DMS114 treated with DMSO at 0.1 percent for 48 hours (cell line): Measurements from ENCODE around the gene CPA1.

Source experiments
- DNase-seq: peaks from one replicate; lab custom pipeline; 2025; ENCODE audit not compliant: unreplicated experiment; lab: John Stamatoyannopoulos, UW

The CPA1 gene

DNA sequence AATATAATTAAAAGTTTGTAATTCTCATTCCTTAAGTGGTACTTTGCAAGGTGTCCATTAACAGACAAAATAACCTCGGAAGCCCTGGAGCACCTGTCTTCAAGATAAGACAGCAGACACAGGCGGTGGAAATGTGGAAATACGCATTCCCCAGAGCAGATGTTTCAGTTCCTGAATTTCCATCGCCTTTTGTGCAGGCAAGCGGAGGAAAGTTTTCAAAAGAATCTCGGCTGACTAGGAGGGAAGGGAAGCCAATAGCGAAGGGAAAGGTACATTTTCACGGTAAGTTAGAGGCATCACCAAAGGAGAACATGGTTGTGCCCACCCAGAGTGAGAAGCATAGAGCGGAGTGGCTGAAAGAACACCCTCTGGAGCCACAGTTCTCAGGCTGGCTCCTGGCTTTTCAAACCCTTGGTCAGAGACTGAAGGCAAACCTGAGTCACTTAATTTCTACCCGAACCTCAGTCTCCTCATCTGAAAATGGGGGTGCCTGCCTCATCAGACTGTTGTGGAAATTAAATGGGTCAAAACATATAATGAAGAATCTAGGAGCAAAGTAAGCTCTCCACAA lies 13.6 kb downstream of the CPA1 start:
- DNase-seq: no peak

DNA sequence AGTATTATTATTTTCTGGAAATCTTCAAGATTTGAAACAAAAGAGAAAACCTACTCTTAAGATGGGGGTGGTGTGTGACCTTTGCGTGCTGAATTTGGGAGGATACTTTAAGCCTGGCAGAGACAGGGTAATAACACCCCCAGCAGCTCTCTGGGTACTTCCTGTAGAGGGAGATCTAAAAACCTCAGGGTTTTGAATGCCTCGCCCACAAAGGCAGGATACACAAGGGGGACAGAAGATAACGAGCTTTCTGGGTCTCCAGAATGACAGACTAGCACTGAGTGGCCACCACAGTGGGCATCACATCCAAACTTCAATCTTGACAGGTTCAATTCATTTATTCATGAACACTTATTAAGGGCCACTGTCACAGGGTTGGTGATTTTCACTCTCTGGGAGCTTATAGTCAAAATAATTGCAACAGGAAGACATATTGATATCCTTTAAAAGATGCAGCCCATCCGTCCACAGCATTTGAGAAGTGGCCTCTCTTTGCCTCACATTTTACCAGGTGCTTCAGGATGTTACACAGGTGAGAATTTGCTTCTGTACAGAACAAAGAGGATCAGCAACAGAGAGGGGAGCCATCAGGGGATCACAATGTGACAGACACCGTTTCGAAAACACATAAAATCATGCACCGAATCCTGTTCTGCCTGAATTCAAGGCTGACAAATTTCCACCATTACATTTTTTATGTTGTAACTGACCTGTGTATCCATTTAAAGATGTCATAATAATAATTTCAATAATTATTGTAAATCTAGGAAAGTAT lies 14.3 kb downstream of the CPA1 start:
- no peak for DNase-seq

DNA sequence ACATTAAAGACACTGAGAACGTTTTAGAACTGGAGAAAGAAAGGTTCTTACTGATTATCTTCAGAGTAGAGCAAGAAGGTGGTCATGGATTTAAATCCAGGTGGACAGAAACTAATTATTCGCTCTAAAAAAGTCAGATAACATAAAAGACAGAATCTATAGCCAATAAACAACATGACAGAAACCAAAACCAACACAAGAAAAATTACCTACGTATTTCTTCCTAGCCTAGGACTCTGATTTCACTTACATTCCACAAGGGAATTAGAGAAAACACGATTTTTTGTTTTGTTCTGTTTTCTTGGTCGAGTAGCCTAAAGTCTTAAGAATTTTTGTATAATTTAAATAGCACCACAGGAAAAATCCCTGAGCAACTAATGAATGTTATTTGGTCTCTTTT lies 15.1 kb downstream of the CPA1 start:
- no peak for DNase-seq

DNA sequence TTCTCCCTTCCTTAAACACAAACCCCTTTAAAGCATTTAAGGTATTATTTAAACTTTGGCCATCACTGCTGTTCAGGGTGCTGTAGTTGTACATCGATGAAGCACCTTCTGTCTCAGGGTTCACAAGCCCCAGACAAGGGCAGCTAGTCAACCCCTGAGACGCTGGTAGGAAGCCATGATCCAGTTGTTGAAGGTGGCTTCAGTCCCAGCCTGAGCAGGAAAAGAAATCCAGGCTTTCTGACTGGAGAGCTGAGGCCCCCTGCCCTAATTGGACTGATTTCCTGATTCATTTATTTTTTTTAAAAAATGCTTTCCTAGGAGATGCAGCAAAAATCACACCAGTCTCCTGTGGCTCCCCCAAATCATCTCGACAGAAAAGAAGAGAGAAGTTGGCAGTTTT lies 15.8 kb downstream of the CPA1 start:
- no peak for DNase-seq

DNA sequence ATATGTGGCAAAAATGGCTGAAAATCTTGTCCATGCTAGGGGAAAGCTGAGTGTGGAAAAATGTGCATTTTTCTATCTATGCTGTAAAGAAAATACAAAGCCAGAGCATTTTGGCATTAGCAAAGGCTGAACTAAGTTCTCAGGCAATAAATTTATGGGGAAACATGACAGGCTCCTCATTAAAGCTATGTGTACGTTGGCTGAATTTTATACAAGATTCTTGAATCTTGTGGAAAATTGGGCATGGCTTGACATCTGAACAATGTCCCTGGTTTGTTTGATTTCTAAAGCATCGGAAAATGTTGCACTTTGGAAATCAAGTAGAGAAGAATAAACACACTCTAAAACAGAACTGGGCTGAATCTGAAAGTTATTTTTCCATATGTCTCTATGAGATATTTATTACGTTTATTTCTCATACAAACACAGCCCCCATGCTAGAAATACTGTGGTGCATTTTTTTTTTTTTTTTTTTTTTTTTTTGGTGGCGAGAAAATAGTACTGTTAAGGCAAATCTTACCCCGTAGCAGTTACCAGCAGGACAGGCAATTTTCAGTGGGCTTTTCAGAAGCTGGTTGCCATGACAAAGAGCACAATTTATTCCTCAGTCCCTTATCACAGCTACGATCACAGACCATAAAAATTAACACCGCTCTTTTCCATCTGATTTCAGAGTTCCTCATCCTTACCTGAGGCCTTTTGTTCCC lies 16.9 kb downstream of the CPA1 start:
- DNase-seq: no peak

DNA sequence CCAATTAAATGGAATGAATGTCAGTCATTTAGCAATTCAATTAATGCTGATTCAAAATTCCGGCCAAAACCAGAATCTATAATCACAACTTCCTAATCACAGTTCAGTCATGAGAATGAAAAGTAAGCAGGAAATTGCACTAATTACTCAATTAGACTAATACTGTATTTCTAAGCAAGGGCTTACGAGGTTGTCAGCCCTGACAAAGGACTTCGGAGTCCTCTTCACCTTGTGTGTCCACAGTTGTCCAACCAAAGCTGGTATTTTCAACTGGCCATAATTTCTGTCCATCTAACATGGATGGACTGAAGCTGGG lies 17.4 kb downstream of the CPA1 start:
- no peak for DNase-seq

DNA sequence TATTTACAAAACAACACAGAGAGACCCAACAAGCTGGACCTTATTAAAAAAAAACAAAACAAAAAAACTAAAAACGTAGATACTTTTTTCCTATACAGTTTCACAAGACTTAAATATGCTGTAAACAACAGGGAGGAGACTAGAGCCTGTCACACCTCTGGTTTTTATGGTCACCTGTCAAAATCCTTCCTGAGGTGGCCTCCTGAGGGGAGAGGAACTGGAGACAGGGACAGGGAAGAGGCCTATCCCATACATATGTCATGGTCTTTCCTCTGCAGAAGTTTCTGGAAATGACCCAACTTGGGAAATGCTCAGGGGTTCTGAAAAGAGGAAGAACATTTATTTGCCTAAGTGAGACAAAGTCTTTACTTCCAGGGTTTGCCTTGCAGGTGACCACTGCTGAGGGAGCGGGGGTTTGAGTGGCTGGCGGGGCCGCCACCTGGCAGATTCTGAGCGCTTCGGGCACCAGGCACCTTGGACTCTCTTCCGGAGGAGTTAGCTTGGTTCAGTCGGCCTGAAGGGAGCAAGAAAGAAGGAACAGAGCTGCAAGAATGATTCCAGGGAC lies 18.3 kb downstream of the CPA1 start:
- DNase-seq: no peak

DNA sequence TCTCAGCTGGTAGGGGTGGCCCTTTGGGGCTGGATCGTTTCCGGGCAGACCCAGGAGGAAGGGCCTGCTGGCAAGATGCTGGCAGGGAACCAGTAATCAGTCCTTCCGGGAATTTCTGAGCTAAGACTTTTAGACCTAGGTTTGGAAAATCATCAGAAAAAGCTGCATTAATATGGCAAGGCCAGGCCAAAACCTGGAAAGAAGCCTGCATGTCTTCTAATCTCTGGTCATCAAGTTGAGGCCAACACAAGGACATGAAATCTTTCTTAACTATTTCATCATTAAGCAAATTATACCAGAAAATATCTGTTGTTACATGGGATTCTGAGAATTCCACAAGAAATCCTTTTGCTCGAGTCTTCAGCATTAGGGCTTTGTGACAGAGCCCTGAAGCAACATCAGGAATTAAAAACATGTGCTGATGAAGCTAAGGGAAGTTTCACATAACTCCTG lies 19.9 kb downstream of the CPA1 start:
- no peak for DNase-seq

DNA sequence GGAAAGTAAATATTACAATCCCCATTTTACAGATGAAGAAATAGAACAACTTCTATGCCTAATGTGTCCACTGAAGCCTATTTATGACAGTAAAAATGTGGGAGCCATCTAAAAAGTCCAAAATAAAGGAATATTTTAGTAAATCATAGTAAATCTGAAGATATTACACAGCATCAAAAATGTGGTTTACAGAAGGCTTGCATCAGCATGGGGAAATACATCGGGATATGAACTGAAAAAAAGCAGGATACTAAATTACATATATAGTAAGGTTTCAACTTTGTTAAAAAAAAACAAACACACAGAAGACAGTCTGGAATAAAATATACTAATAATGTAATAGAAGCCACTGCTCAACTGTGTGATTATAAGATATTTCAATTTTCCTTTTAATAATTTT lies 20.8 kb downstream of the CPA1 start:
- DNase-seq: no peak

DNA sequence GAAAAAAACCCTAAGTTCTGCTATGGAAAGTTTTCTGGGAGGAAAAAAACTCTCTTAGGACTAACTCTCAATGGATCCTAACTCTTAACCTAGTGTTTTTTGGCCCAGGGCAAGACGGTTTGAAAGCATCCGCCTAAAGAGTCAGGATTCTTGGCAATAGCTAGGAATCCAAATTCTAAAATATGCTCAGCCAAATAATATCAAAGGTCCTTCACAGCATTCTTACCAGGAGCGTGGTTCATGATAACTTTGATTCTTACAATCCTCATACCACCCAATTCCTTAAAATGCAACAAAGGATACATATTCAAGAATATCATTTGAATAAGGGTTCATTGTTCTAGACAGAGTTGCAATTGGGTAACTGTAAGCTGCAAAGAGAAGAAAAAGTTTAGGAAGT lies 21.3 kb downstream of the CPA1 start:
- no peak for DNase-seq

DNA sequence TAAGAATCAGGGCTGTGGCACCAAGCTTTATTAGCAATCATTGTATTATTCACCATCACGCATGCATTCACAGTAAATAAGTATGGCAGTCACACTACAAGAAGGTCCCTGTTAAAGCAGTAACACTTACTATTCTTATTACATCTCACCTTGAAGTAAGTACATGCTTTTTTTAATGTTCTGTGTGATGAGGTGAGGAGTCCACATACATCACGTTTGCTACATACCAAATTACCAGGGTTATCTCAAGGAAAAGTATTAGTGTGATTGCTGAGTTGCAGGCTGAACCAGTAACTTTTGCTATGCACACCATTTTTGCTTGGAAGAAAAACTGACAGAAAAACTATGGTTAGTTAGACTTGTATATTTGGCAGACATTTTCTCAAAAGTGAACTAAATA lies 24.7 kb downstream of the CPA1 start:
- DNase-seq: no peak

DNA sequence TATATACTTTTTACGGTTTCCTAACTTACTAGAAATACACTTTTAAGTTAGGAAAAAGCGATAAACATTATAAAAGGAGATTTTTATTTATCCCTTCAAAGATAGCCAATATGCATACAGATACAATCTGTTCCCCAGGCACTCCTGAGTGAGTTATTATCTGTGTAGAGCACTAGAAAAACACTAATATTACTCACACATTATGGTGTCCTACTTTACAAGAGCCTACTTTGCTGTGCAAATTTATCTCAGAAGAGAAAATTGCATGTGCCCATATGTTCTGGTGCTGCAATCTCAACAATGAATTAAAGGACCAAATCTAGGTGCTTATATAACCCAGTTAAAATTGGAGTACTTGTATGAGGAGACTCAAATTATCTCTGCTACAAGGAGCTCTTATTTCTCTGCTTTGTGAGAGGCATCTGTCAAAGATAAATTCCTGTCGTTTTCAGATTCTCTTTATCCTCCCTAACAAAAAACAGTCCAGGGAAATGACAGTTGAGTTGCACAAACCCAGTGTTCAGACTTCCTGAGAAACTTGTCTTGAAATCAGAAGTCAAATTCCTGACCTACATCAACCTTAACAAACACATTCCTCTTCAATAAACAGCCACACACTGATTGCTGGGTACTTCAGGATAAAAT lies 28.9 kb downstream of the CPA1 start:
- no peak for DNase-seq

DNA sequence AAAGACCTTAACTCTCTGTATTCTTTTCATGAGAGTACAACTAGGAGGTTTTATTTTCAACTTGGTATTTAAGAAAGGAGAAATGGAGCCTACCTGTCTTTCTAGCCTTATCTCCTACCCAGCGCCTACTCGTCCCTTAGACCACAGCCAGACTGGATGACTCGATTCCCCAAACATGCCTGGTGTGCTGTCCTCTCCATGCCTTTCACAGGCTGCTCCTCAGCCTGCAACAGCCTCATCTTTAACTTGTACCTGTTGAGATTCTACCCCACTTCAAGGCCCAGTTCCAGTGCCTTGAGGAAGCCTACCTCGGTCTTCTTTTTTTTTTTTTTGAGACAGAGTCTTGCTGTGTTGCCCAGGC lies 29.4 kb downstream of the CPA1 start:
- no peak for DNase-seq

DNA sequence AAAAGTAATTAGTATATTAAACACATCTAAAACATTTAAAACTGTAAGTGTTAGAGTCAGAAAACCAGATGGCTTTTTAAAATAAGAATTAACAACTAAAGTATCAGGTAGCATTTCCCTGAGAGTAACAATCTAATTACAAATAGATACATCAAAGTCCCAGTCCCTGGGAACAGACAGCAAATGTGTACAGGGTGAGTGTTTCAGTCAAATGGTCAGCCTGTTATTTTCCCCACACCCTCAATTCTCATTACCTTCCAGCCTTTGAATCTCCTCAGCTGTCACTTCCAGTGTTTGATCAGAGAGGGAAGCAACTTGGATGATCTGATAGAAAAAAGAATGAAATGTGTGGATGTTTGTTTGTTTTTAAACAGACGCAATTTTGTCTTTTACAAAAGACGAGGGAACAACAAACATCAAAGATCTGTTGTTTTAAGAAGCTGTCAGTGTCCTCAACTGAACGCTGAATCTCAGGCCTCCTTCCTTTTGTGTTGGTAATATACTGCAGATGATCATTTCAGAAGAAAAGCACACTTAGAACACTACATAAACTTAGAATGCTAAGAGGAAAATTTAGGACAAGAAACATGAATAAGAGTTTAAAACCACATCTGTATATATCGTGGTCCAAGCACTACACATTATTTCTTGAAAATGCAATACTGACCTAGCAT lies 30.7 kb downstream of the CPA1 start:
- no peak for DNase-seq

DNA sequence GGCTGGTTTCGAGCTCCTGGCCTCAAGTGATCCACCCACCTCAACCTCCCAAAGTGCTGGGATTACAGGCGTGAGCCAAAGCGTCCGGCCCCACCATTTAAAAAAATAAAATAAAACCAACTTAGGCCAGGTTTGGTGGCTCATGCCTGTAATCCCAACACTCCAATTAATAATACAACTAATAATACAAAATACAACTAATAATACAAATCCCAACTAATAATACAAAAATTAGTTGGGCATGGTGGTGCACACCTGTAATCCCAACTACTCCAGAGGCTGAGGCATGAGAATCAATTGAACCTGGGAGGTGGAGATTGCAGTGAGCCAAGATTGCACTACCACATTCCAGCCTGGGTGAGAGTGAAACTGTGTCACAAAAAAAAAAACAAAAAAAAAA lies 32.9 kb downstream of the CPA1 start:
- DNase-seq: no peak

DNA sequence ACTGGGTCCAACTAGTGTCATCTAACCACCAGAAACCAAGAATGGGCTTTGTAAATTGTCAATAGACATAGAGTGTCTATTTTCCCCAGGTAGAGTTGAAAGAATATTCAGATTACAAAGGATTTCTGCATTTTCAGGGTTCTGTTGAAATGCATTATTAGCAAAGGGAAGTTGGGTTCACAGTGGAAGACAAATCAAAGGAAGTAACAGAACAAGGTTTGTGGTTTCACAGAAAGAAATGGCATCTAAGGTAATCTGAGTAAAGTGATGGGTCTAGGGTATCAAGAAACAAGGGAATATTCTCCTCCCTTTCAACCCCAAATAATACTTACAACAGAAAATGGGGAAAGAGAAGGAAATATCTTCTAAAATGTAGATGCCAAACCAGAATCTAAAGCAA lies 34.7 kb downstream of the CPA1 start:
- DNase-seq: no peak

DNA sequence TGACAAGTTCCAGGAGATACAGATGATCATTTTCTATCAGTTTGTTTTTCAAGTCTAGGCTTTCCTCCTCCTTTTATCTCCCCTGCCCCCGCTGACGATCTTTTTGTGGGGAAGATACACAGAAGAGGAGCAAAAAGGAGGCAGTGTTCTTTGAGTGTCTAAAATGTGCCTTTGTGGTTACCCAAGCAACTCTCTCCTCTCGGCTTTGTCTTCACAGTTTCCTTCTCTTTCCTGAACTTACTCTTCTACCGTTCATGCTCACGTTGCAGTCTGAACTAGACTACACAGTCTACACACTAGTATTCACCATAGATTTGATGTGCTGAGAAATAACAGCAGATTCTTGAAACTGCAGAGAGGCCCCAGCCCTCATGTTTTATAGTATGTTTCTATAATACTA lies 36.9 kb downstream of the CPA1 start:
- no peak for DNase-seq

DNA sequence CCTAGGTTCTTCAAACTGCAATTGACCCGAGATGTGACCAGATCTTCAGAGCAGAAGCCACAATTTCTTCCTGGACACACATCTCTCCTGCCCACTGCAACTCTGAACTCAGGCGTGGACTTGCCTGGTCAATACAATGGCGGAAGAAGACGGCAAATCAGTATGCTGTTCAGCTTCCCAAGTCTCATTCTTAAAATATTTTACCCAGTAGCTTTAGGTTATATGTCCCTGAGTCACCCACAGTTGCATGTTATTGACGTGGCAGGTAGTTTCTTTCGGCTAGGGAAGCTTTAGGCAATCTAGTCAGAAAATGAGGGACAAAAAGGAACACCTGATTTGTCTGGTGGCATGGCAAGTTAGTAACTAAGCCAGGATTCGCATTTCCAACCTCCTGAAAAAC lies 38.0 kb downstream of the CPA1 start:
- no peak for DNase-seq

DNA sequence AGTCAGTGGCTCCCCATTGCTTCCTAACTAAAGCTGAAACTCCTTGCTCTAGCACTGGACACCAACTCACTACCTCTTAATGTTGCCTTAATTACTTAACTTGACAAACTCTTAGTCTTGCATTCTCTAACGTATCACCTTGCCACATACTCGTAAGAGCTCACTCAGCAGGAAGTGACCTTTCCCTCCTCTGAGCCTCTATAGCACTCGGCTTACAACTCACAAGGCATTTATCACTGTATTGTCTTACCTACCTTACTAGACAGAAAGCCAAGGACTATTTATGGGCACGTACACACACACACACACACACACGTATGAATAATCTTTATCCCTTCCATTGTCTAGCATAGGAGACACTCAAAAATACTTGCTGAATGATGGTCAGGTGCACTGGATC lies 39.4 kb downstream of the CPA1 start:
- no peak for DNase-seq

DNA sequence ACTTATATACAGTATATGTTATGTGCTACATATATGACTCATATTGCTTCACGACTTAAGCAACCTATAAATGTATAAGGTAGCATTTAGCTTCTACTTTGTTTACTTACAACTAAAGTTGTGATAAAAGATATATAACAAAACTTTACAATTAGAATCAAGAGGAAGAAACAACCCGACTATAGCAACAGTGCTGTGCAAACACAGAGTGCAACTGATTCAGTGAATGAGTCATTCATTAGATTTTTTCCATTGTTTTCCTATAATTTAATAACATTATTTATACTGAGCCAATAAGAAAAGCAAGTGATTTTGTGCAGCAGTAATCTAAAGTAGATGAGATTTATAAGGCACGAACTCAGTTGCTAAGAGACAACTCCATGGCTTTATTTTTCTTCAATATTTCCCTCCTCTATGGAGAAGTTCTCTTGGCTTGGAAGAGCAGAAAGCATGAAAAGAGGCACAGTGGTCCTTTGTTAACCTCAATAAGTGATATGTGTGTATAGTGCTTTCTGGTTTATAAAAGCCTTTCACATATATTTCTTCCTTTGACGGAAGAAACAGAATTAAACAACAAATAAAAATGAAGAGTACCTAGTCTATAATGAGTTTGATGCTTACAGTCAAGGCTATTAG lies 40.8 kb downstream of the CPA1 start:
- no peak for DNase-seq

DNA sequence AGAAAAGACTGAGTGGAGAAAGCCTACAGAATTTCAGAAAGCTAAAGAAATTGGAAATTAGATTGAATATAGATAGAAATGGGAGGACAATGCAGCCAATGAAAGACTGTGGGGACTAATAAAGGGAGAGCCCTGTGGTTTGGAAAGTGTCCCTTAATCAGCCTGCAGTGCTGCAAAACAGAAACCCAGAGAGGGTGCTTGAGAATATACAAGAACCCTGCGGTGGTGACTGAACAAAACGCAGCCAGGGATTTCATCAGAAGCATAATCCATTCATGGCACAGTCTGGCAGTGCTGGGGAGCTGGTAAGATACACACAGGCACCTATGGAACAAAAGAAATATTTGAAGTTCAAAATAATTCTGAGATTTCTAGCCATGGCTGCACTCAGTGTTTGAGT lies 41.4 kb downstream of the CPA1 start:
- no peak for DNase-seq
